Spleen (tissue), 11 donors: ENCODE results near the gene CDADC1. TPM values are rescaled to one million over a fixed set of nuclear protein-coding genes. Genes with fewer than 3 reads are reported as not detected.
A peak's percentile ranks its signal among the peaks of the same experiment; 100 is the strongest.

Experiments used
- DNase-seq: peaks from one replicate; pipeline ENCODE4 v3.0.0-alpha.2; 2020
- H3K27ac ChIP-seq, 8 donors: fragments of 200-600 bp; sonication (generic) in 7 of 8; 1 replicate in 4 of 8; 2 replicates in 4 of 8; pipeline versions ENCODE4 v1.5.0 to v1.8.0; 2016 to 2021; ENCODE audit warnings: inconsistent platforms in 4 of 8, mild to moderate bottlenecking in 4 of 8, moderate library complexity in 1 of 8
- H3K27me3 ChIP-seq, 7 donors: fragments of 200-600 bp; sonication (generic) in 6 of 7; replicated peaks in 1 of 7; 1 replicate in 4 of 7; 2 replicates in 3 of 7; pipeline versions ENCODE4 v1.5.0 to v1.8.0; 2016 to 2021; ENCODE audit warnings: inconsistent platforms in 3 of 7, mild to moderate bottlenecking in 1 of 7
- H3K36me3 ChIP-seq, 6 donors: fragments of 200-600 bp; sonication (generic) in 5 of 6; 1 replicate in 4 of 6; 2 replicates in 2 of 6; pipeline versions ENCODE4 v1.5.0 to v1.8.0; 2016 to 2021; ENCODE audit warnings: inconsistent platforms in 2 of 6
- H3K4me1 ChIP-seq, 6 donors: fragments of 200-600 bp; sonication (generic) in 5 of 6; 1 replicate in 3 of 6; 2 replicates in 3 of 6; pipeline versions ENCODE4 v1.5.0 to v1.8.0; 2016 to 2021; ENCODE audit warnings: inconsistent platforms in 3 of 6
- H3K4me3 ChIP-seq, 8 donors: fragments of 200-600 bp; sonication (generic) in 7 of 8; 1 replicate in 4 of 8; 2 replicates in 4 of 8; pipeline versions ENCODE4 v1.5.0 to v1.8.0; 2016 to 2021; ENCODE audit warnings: inconsistent platforms in 4 of 8, mild to moderate bottlenecking in 4 of 8, moderate library complexity in 2 of 8
- H3K9me3 ChIP-seq, 8 donors: fragments of 200-600 bp; sonication (generic) in 7 of 8; 1 replicate in 4 of 8; 2 replicates in 4 of 8; pipeline versions ENCODE4 v1.5.0 to v1.8.0; 2016 to 2021; ENCODE audit warnings: inconsistent platforms in 4 of 8
- POLR2A ChIP-seq, 3 donors: fragments of 450-650 bp; IDR thresholded peaks; one replicate each; pipeline ENCODE4 v1.5.1; 2017; ENCODE audit warnings: antibody characterized with exemption in 3 of 3, mild to moderate bottlenecking in 1 of 3
- POLR2AphosphoS5 ChIP-seq, 3 donors: sonication (generic); formaldehyde crosslinking; IDR thresholded peaks; one replicate each; pipeline ENCODE4 v1.5.1; 2017; ENCODE audit warnings: antibody characterized with exemption in 3 of 3
- WGBS, 5 donors: extraction: QIAGEN DNeasy Blood & Tissue Kit in 3 of 5; methylation state at CpG; one replicate each; pipeline versions ENCODE4 v1.1.5 to v1.1.7; 2013 to 2018; 5-methylcytosine and 5-hydroxymethylcytosine counted together
- intact Hi-C: fragments of 100-400 bp; cut with DNase I; formaldehyde crosslinking; loops from one replicate; pipeline ENCODE4 v1.15.0; 2023; ENCODE audit warnings: low total_unique reads
- polyA plus RNA-seq, 3 donors: library from polyadenylated mRNA; stranded (reverse); fragments of 200-250 nt; gene quantifications; one replicate each; pipeline ENCODE4 v1.2.1, GENCODE V29; 2013
- total RNA-seq, 7 donors: library from RNA; depleted of rRNA in 3 of 7; stranded (reverse); fragments of >200 nt in 3 of 7; fragmentation: NEBNext Ultra II Directional in 4 of 7; extraction: Animal tissue kit (Norgen Biotek cat#: 25700) in 4 of 7; gene quantifications; one replicate each; pipeline versions ENCODE4 v1.1.0 to v1.2.1, GENCODE V29; 2016 to 2021
- TF ChIP-seq, protein P1 (sequence below), 11 experiments: fragments of 200-600 bp in 7 of 11; fragments of 450-650 bp in 4 of 11; sonication (generic) in 4 of 11; IDR thresholded peaks in 8 of 11; conservative IDR thresholded peaks in 3 of 11; 1 replicate in 7 of 11; 2 replicates in 4 of 11; pipeline versions ENCODE4 v1.4.0 to v1.8.0; 2016 to 2021; ENCODE audit warnings: antibody characterized with exemption in 11 of 11, inconsistent platforms in 4 of 11, mild to moderate bottlenecking in 1 of 11
- donor health status: healthy with polysubstance abuse.
- donor health status: DM: no; HTN: no; CAD: no; lungs with moderate emphysema.
- donor health status: DM: no; HTN: no; CAD: no.
- donor health status: Bipolar disorder and iron deficiency.
- donor health status: healthy.
- donor health status: DM: no; HTN: no; CAD: no.
- donor health status: DM: yes; HTN: yes; CAD: no.

The CDADC1 gene
- total and polyA plus RNA-seq, 10 donors, result 3.3 to 15.5 (median 10.8) TPM

DNA sequence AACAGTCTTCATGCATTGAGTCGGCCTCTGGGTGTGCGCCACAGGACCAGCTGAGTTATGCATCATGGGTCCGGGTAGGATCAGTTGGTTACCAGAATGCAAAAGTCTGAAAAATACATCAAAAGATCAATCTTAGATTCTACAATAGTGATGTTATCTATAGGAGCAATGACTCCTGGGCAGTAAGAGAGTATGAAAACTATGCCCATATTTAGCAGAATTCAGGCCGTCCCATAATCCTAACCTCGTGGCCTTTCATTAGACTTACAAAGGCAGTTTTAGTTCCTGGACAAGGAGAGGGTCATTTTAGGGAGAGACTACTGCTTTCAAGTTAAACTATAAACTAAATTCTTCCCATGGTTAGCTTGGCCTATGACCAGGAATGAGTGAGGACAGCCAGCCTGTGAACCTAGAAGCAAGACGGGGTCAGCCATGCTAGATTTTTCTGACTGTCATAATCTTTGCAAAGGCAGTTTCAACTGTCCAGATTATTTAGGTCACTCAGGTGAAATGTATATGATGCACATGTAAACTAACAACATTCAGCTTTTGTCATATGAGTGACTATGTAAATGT is 11.8 kb upstream of the CDADC1 start:
- 91 to 96% (median 92%) methylated on average over 6 of the region's 6 CpGs for WGBS, 5 donors
- no peak overlapping the region for H3K4me3 ChIP-seq

DNA sequence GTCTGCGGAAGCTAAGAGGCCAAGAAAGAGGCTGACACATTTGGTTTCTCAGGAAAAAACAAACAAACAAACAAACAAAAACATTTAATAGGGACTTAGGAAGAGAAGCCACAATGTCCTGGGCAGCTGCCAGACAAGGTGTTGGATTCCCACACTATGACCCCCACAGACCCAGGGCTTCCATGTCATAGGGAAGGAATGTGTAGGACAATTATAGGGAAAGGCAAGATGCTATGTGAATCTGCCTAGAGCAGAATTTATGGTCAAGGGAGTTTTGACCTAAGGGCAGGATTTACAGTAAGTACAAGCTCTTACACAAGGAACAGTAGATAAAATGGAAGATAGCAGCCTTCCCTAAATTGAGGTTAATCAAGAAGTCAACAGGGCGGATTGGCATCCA is 9.1 kb upstream of the CDADC1 start:
- Histone ChIP-seq H3K4me3 (no peak overlapping the region), H3K36me3 (no peaks in the 10 kb centered on the region), H3K27me3 (no peaks in the 10 kb centered on the region), H3K4me1 (no peaks in the 10 kb centered on the region), H3K9me3 (peaks cover 0 to 9% (median 5%) of the 10 kb centered on the region in 8 donors), H3K27ac (no peak overlapping the region)
- no peak for TF ChIP-seq POLR2A (IDR thresholded peaks at IDR 0.05)
- no peak for TF ChIP-seq POLR2AphosphoS5 (IDR thresholded peaks at IDR 0.05)
- TF ChIP-seq, protein P1, sequence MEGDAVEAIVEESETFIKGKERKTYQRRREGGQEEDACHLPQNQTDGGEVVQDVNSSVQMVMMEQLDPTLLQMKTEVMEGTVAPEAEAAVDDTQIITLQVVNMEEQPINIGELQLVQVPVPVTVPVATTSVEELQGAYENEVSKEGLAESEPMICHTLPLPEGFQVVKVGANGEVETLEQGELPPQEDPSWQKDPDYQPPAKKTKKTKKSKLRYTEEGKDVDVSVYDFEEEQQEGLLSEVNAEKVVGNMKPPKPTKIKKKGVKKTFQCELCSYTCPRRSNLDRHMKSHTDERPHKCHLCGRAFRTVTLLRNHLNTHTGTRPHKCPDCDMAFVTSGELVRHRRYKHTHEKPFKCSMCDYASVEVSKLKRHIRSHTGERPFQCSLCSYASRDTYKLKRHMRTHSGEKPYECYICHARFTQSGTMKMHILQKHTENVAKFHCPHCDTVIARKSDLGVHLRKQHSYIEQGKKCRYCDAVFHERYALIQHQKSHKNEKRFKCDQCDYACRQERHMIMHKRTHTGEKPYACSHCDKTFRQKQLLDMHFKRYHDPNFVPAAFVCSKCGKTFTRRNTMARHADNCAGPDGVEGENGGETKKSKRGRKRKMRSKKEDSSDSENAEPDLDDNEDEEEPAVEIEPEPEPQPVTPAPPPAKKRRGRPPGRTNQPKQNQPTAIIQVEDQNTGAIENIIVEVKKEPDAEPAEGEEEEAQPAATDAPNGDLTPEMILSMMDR (IDR thresholded peaks at IDR 0.05 in 8 of 11, conservative IDR thresholded peaks at IDR 0.05 in 3 of 11), result no peak
- WGBS, 5 donors, result 94 to 100% (median 97%) methylated on average over 2 of the region's 2 CpGs
- intact Hi-C loops, result no loop called here
- no peak for DNase-seq

More for the DNA sequence above, 11.8 kb upstream of the CDADC1 start:
- intact Hi-C loops, result no loop called here
- DNase-seq, result no peak
- Histone ChIP-seq H3K4me1 (no peaks in the 10 kb centered on the region), H3K36me3 (no peaks in the 10 kb centered on the region), H3K27ac (no peak overlapping the region), H3K27me3 (no peaks in the 10 kb centered on the region), H3K9me3 (no peaks in the 10 kb centered on the region)
- no peak for TF ChIP-seq POLR2A (IDR thresholded peaks at IDR 0.05)
- TF ChIP-seq POLR2AphosphoS5 (IDR thresholded peaks at IDR 0.05), result no peak
- TF ChIP-seq, protein P1 (IDR thresholded peaks at IDR 0.05 in 8 of 11, conservative IDR thresholded peaks at IDR 0.05 in 3 of 11), result no peak

DNA sequence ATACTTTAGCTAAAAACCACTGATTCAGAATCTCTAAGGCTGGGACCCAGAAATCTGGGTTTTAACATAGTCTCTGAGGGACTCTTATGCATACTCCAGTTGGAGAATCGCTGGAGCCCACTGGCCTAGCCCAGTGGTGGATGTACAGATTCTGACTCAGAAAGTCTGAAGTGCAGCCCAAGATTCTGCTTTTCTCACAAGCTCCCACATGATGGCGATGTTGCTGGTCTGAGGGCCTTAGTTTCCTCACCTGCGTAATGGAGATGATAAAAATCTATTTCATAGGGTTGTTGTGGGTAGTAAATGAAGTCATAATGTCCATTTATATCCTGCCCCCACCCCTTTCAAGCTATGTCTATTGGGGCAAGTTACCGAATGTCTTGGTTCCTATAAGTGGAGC is 7.7 kb upstream of the CDADC1 start:
- Histone ChIP-seq H3K9me3 (peaks cover 0 to 9% (median 5%) of the 10 kb centered on the region in 8 donors), H3K4me1 (no peaks in the 10 kb centered on the region), H3K4me3 (no peak overlapping the region), H3K36me3 (no peaks in the 10 kb centered on the region), H3K27ac (no peak overlapping the region), H3K27me3 (no peaks in the 10 kb centered on the region)
- no peak for TF ChIP-seq POLR2AphosphoS5 (IDR thresholded peaks at IDR 0.05)
- TF ChIP-seq, protein P1 (IDR thresholded peaks at IDR 0.05 in 8 of 11, conservative IDR thresholded peaks at IDR 0.05 in 3 of 11), result peak in 7 of 11 experiments; percentile 10 to 54 (median 39)
- no peak for TF ChIP-seq POLR2A (IDR thresholded peaks at IDR 0.05)
- no peak for DNase-seq
- 33 to 45% (median 41%) methylated on average over 4 of the region's 4 CpGs for WGBS, 5 donors
- intact Hi-C loops, result no loop called here

DNA sequence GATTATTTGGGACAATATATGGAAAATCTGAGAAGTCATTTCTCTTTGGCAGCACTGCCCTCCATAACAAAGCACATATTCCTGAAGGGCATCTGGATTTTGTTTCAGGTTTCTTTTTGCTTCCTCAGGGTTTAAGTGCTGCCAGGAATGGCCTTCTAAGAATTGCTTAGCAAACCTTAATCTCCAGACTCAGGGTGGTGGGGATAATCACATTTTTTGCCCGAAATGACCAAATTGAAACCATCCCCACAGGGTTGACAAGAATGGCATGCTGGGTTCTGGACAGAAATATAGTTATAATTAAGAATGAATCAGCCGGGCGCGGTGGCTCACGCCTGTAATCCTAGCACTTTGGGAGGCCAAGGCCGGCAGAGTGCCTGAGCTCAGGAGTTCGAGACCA is 6.4 kb upstream of the CDADC1 start:
- Histone ChIP-seq H3K4me3 (no peak overlapping the region), H3K36me3 (no peaks in the 10 kb centered on the region), H3K27me3 (no peaks in the 10 kb centered on the region), H3K27ac (no peak overlapping the region), H3K4me1 (peaks cover 0 to under 1% (median 0%) of the 10 kb centered on the region in 6 donors), H3K9me3 (peaks cover 0 to 9% (median 5%) of the 10 kb centered on the region in 8 donors)
- TF ChIP-seq POLR2A (IDR thresholded peaks at IDR 0.05), result no peak
- TF ChIP-seq POLR2AphosphoS5 (IDR thresholded peaks at IDR 0.05), result no peak
- TF ChIP-seq, protein P1 (IDR thresholded peaks at IDR 0.05 in 8 of 11, conservative IDR thresholded peaks at IDR 0.05 in 3 of 11), result no peak
- no peak for DNase-seq
- 92 to 98% (median 94%) methylated on average over 7 of the region's 7 CpGs for WGBS, 5 donors
- intact Hi-C loops, result no loop called here
